Body of pancreas (tissue), 4 donors: ENCODE measurements around the gene SF3B3.

ENCODE experiments used
- CTCF ChIP-seq, 7 experiments: fragments of 450-650 bp in 4 of 7; fragments of 200-600 bp in 3 of 7; sonication (generic) in 3 of 7; IDR thresholded peaks; one replicate each; pipeline ENCODE4 v1.5.1; 2016 to 2019; ENCODE audit warnings: antibody characterized with exemption in 7 of 7
- POLR2A ChIP-seq, 3 donors: fragments of 450-650 bp; IDR thresholded peaks; one replicate each; pipeline ENCODE4 v1.6.1; 2016; ENCODE audit warnings: antibody characterized with exemption in 3 of 3, mild to moderate bottlenecking in 2 of 3

DNA sequence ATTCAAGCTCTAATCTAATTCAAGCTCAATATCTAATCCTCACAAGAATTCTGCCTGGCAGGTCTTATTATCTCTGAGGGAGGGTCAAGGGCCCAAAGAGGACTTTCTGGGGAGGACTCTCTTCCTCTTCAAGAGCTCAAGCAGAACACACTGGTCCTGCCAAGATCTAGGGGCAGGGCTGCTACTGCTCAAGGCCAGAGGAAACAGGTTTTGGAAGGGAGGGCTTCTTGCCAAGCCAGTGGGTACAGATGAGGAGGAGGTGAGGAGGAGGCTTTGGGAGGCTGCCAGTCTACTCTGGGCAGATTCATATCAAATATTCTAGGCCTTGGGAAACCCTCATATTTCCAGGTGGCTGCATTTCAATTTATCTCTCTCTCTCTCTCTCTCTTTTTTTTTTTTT is 71.0 kb downstream of the SF3B3 start:
- TF ChIP-seq POLR2A (IDR thresholded peaks at IDR 0.05), result no peak
- TF ChIP-seq CTCF (IDR thresholded peaks at IDR 0.05), result no peak
